HG03520 (cell line): ENCODE measurements around the gene LRFN2.

ENCODE experiments used
- ATAC-seq: cut with Tn5 transposase; IDR thresholded peaks from one replicate; pipeline ENCODE4 v1.9.1; 2021; ENCODE audit warnings: mild to moderate bottlenecking, moderate library complexity; ENCODE audit not compliant: unreplicated experiment

LRFN2 gene

DNA sequence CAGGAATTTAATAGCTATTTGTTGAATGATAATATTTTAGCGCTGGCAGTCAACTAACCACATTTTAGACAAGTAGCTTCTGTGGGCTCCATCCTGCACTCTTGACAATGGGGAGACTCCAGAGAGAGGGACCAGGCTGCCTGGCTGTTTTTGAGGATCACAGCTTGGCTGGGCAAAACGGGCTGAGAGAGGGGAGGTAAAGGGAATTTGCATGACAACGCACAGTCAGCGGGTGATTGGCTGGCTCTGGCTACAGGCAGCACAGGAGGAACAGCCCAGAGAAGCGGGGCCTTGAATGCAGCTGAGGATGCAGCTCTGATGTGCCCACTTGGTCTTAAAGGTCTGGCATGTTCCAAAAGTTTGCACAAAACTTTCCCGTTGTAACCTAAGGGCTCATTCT, 41.2 kb downstream of the LRFN2 start:
- no peak for ATAC-seq

DNA sequence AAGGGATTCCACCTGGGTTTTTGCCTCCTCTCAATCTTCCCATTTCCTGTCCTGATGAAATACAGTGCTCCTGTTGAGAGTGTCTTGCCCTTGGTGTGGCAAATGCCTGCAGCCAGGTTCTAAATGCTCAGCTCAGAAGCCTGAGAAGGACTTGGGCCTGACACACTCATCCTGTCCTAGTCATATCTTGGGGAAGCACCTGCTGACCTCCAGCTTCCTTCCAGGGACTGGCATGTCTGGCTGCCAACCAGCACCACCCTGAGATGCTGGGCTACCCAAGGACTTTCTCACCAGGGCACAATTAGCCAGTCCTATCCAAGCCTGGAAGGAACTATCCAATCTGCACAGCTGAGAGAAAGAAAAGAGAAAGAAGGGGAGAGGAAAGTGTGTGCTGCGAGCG, 43.4 kb downstream of the LRFN2 start:
- no peak for ATAC-seq

DNA sequence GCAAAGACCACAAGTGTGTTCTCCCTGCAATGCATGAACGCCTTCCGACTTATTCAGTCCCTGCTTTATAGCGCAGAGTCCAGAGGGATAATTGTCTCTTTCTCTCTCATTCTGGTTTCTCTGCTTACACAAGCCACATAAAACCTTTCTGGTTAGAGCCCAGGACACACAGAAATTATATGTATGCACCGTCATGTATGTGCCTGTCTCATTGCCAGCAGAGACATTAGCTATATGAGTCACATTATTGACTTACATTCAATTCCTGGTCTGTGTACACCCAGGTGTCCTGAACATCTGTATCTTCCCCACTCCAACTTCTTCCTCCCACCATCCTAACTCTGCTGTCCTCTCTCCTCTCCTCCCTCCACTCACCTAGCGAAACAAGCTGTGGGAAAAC, 44.0 kb downstream of the LRFN2 start:
- ATAC-seq, result no peak

DNA sequence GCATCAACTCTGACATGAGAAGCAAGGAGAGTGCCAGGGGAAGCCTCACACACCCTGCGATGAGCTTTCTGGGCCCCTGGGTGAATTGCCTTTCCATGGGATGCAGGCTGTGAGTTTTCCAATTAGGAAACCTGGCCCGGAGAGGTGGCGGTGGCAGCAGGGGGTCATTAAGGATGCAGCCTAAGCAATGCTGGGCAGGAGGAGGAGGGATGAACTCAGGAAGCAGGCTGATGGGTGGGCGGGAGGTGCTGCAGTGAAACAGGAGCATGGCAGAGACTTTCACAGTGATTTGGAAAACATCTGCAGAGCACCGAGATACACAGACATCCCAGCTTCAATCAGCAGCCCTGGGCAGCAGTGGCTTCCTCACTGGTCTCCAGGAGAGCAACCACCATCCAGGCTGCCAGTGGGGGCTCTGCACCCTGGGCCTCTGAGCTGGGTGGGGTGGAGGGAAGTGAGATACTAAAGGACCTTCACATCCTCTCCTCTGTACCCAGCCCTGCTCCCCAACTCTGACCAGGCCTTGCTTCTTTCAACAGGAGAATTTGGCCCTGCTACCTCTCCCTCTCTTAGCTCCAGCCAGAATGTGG, 44.9 kb downstream of the LRFN2 start:
- no peak for ATAC-seq

DNA sequence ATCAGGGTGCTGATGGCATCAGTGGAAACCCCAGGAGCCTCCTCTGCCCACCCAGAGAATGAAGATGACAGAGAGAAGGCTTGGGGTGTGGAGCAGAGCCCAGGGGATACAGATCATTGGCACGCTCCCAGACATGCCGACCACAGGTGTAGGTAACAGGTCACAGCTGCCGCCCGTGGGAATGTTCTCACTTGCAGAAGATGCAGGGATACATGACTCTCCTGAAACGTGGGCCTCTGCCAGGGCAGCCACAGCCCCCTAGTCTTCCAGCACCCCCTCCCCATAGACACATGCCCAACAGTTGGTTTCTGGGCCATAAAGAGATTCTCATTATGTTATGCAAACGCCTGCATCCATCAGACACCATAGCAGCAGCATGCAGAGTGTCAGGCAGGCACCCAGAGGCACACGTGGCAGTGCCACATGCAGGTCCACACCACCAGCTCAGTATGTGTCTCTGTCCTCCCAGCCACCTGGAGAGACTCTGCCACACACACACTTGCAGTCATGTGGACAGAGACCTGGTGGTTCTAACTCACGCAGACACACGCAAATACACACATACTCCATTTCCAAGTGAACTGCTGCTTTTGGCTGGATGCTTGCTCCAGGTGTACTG, 45.5 kb downstream of the LRFN2 start:
- ATAC-seq, result no peak

DNA sequence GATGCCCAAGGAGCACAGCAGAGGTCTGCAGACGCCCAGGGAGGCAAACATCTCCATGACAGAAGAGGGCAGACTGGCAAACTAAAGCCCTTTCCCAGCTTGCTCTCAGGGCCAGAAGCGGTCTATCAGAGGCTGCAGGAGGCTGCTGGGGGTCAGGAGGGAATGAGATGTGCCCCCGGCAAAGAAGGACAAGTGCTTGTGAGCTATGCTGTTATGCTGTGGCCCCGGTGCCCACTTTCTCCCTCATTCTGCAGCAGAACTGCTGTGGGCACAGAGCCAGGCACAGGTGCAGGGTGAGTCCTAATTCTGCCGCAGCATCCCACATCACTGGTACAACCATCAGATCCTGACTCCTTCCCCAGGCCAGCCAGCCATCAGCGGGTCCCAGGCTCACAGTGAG, 46.4 kb downstream of the LRFN2 start:
- ATAC-seq, result no peak

DNA sequence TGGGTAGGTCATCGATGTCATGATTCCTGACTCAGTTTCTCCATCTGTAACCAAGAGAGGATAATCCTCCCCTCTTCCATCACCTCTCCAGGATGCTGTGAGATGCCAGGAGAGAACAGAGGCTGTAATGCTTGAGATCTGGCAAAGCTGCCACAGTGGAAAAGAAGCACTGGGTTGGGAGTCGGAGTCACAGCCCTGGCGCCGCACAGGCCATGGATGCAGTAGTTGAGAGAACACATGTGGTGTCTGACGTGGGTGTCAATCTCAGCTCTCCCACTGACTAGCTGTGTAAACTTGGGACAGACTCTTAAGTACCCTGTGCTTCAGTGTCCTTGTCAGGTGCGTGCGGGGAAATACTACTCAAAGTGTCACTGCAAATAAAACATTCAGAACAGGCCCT, 47.3 kb downstream of the LRFN2 start:
- ATAC-seq, result no peak

DNA sequence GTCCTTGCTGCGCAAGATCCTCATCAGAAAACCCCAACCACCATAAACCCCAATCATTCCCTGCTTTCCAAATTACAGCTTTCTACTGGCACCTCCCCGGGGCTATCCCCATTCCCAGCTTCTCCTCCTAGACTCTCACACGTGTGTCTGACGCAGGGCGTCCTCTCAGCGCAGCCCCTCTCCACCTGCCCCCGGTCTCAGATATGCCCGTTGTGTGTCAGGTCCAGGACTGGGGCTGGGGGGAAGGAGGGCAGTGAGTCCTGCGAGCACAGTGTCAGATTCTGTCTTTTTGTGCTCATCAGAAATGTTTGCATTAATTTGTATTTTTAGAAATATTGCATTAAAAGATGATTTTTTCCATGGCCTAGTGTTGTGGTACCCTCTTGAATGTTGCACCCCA, 48.6 kb downstream of the LRFN2 start:
- ATAC-seq, result no peak

DNA sequence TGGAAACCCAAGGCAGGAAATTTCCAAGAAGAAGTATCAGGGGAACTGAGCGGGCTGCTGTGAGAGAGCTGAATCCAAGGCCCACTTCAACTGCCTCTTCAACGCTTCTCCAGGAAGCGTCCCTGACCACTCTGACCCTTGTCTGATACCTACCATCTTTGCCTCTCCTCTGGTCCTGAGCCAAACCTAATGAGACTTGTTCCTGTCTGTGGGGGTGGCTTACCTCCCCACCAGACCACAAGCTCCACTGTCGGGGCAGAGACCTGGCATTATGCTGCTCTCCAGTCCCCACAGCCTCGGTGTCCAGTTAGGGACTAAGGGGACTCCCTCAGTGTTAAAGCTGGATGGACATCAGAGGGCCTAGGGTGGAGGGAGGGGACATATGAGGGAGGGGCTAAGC, 49.7 kb downstream of the LRFN2 start:
- no peak for ATAC-seq

DNA sequence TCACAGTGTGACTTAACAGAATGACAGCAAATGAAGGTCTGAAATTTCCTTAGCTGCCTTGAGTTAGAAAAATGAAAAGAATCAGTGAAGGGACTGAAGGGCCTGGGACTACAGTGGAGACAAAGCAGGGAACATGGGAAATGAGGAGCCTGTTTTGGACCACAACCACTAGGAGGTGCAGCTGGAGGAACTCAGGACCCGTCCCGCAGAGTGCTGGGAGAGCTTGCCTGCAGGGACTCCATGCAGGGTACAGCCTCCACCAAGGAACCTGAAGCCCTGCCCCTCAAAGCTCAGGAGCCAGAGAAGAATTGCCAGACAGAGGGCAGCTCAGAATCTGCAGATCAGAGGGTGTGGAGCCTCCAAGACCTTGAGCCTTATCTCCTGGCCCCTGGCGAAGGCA, 50.7 kb downstream of the LRFN2 start:
- no peak for ATAC-seq

DNA sequence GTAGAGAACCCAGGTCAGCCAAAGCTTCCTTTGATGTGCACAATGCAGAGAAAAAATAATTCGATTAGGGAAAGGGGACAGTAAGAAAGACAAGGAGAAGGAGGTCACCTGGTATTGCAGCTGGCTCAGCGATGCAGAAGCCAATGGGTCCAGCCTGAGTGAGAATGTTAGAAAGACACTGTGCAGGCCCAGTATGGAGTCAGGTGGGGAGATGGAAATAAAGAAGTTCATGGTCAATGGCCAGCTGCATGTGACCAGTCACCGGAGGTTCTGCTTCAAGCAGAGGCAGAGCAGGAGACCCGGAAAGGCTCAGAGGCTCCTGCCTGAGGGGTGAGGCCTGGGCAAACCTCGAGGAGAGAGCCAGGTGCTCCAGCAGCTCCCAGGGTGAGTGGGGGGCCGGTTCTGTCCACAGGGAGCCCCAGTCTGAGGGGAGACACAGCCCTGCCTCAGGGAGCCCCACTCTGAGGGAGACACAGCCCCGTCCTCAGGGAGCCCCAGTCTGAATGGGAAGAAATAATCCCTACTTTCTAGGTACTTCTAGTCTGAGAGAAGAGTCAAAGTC, 51.3 kb downstream of the LRFN2 start:
- ATAC-seq, result no peak

DNA sequence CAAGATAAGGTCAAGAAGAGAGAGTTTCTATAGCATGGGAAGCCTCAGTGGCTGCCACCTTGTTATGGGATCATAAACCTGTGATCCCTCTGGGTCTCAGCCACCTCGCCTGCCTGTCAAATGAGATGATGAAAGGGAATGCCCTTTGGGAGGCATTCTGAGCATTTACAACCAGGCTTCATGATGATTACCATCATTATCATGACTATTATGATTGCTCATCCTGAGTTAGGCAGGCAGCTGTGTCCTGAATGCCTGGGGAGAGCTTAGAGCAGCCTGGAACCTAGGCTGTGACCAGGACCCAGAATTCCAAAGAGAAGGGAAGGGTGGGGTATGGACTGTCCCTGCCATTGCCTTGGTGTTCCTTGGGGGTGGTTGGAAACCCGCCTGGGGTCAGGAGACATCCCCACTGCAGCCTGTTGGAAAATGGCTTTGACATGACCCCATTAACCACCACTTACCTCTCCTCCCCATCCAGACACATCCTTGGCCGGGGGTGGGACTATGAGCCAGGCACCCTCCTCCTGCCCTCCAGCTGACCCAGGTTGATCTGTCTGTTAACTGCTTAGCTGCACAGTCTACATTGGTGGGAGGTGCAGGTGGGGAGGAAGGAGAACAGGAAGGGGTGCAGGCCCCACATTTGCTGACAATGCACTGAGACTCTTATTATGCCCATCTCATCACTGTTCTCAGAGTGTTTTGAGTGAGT, 51.9 kb downstream of the LRFN2 start:
- no peak for ATAC-seq

DNA sequence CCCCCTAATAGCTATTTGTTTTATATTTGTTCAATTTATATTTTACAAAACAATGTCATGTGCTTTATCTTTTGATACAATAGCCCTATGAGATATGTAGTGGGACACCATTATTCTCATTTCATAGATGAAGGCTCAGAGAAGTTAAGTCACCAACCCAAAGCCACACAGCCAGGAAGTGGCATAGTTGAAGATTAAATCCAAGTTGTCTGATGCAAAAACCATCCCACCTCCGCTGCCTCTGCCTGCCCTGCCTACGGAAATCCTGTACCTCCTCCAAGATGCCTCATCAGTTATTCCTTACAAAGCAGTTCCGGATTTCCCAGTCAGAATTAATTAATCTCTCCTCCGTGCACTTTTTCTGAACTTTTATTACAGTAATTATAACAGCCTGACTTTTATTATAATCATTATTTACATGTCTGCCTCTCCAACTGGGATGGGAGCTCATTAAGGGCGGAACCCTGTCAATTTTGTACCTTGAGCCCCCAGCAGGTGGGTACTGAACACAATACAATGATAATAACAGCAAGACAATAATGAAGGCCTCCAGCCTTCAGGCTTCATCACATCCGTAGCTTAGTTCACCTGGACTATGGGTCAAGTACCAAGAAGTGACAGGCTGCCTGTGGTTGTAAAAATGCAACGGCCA, 54.7 kb downstream of the LRFN2 start:
- no peak for ATAC-seq

DNA sequence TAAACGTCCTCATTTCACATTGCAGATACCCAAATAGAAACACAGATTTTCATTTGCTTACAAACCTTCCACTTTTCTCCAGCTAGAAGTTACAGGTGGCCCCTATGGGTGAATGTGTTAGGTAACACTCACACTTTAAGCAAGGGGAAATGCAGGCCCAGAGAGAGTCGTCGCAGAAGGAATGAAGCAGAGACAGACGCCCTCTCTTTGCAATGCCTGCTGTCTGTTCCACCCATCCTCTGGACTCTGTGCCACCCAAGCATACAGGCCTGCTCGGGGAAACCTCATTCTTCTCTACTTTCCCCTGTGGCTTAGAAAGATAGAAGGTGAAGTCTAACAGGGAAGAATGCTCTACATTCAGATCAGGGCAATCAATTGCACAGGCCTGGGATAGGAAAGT, 57.2 kb downstream of the LRFN2 start:
- no peak for ATAC-seq

DNA sequence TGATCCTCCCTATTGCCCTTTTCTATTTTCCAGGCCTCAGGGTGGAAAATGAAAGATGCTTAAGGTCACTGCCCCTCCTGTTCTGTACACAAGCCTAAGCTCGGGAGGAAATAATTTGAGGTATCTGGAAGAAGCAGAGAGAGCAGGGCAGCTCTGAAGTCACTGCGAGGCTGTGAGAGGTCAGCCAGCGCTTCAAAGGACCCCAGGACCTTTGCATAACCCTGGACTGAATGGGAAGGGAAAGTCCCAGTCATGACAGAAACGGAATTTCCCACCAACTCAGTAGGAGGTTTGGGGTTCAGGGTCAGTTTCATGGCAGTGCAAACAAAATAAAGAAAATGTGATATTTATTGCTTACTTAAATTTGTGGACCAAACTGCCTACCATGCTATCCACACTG, 58.1 kb downstream of the LRFN2 start:
- ATAC-seq, result no peak

DNA sequence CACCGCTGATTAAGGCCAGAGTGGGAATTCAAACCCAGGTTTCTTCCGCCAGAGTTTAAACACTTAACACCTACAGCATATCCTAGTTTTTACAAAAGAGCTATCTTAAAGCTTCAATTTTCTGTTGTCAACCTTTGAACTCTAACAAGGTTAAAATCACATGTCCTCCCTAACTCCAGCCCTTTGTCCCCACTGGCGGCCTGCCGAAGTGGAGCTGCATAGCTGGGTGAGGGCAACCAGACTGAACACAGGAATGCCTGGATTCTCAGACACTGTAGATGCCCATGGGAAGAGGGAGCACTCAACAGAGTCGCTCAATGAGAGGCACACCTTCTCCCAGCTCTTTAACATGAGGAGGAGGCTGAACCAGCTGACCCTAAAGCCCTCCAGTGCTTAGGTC, 59.1 kb downstream of the LRFN2 start:
- ATAC-seq, result no peak

DNA sequence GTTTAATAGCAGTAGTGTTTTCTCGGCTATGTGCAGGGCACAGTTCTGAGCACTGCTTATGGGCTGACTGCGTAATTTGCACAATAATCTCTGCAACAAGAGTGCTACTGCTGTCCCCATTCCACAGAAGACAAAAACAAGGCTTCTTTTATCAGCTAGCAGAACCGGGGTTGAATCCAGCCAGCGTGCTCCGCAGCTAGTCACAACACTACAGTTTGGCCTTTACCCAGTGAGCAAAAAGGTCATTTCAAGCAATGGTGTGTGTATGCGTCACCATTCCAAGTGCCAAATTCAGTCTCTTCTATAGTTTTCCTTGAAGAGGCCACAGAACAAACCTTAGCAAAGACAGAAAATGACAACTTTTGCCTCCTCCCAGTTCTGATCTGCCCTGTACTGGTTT, 61.1 kb downstream of the LRFN2 start:
- ATAC-seq, result no peak

DNA sequence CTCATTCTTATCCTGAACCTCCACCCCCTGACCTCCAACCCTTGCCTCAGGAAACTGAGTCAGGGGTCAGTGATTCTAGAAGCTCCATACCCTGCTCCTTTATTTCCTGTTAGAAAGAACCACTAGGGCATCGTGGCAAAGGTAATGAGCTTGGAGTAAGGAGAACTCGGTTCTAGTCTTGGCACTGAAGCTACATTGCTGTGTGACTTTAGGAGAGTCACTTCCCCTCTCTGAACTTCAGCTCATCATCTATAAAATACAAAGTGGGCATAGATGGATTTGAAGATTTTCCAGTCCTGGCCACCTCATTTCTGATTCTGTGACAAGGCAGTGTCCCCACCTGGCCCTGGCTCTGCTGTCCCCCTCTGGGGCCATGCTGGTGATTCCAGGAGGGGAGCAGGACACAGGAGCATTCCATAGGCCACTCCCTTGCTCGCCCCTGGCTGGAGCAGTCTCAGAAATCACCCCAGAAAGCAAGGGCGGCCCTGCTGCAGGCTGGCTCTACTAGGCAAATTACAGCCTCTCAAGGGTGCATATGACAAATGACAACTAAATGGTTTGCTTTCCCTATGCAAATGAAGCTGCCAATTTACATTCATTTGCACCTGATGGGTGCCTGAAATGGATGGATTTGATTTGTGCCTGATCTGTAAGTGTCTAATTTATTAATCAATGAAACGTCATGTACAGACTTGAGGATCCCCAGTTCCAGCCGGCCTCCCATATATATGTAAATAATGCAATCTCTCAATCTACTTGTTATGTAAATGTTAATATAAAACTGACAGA, 62.2 kb downstream of the LRFN2 start:
- ATAC-seq, result no peak

DNA sequence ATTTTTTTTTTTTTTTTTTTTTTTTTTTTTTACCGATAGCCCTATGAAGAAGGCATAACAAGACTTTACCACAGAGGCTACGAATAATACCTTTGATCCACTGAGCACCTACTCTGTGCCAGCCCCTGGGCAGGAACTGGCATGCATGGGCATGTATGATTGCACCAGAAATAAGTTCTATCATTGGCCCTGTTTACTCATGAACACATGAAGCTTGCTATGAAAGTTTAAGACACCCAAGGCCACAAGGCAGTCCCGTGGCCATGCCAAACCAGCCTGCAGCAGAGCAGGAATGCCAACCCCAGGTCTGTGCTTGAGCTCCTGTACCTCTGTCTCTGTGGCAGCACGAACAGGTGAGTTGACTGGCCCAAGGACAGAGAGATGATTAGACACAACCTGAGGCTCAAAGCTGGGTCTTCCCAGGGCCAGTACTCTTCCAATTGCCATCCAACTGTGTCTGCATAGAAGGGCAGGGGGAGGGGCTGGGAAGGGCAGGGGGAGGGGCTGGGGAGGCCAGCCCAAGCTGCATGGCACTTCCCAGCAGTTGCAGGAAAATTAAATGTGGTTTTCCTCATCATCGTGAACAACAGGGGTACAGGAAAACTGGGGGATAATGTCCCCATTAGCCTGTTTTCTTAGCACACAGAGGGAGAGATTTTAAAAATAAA, 63.5 kb downstream of the LRFN2 start:
- ATAC-seq, result no peak

DNA sequence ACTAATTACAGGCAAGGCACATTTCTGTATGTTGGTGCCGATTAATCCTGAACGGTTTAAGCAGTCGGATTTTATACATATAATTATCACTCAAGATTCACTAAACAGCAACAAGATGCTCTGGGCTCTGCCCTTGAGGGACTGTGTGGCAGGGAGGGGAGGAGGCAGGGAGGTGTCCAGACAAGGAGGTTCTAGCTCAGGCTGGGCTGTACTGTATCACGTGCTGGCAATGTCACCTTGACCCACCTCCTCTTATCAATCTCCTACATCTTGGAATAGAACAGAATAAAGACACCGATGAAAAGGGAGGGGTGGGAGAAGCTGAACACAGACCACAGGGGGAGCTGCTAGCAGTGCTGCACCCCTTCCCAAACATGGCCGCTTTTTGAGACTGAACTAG, 65.7 kb downstream of the LRFN2 start:
- no peak for ATAC-seq

DNA sequence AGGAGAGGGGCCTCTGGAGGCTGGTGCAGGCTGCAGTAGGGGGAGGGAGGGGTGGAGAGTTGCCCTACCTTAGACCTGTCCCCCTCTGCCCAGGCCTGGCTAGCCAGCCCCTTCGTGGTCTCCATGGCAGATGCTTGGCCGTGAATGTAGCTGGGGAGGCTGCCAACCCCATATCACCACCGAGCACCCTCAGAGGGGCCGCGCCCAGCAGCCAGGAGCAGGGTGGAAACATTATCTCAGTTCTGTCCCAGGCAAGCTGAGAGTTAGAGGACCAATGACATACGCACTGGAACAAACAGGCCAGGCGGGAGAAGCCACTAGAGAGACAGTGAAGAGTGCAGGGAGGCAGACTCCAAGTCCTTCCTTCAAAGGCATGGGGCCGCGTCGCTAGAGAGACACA, 66.5 kb downstream of the LRFN2 start:
- ATAC-seq, result no peak
